Measurements from ENCODE around the gene RAI14. TPM values are rescaled to one million over a fixed set of nuclear protein-coding genes. Genes with fewer than 3 reads are reported as not detected.

Gene RAI14
- total RNA-seq, 1 donor from 2014 or later: 174 TPM

DNA sequence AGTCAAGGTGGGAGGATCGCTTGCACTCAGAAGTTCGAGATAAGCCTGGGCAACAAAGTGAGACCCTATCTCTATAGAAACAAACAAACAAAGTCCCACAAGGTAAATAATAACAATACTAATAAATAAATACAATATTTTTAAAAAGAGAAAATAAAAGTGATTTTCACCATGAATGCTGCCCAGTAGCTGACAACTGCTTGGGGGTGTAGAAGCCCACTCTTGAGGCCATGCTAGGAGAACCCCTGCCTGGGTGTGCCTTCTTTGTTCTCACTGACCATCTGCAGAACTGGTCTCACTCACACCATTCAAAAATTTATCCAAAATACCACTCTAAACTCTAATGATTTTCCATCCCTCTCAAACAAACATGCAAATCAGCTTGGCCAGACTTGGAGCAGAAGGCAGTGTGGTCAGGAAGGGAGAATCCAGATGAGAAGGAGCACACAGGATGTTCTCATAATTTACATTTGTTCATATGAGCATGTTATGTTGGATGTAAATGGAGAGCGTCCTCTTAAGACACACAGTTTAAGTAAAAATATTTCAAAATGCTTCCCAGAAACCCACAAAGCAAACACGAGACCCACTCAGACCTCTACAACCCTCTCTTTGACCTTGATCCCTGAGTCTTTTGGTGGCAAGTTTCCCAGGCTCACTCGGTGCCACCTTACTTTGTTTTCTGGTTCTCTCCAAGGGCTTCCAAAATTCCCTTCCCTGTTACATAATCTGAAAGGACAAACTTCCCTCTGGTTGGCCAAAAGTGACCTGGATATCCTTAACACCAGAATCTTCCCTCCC lies 7.9 kb upstream of the RAI14 start:
- DNase-seq (ENCODE audit: low read depth): no peak

DNA sequence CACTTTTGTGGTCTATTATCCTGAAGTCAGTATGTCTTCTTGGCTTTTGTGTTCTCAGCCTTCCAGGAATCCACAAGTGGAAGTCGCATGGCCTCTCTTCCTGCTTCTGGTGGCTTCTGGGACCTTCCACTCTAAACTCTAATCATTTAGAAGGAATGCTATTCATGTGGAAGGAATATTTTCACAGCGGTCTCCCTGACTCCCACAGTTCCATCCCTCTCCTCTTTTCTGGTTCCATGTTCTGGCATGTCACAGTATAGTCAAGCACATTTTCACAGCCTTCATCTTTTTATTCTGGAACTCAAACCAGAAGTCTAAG lies 7.3 kb upstream of the RAI14 start:
- DNase-seq (ENCODE audit: low read depth): no peak

- no peak for DNase-seq (ENCODE audit: low read depth)
Observed at GRCh38 chr5:34651791-34652190, 4.3 kb upstream of the RAI14 start.

DNA sequence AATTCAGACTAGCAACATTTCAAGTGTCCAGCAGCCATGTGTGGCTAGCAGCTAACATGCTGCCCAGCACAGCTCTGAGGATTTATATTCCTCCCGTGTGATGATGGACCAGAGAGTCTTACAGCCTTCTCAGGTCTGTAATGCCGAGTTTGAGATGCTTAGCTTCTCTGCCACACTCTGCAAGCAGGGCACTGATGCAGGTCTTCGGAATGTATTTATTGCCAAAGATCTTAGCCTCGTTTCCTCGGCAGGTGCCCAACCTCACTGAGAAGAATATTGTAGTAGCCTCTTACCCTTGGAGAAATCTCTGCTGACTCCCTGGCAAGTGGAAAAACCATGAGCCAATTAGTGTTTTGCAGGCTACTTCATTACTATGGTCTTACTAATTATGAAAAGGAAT lies 3.7 kb upstream of the RAI14 start:
- peak; percentile 29 for DNase-seq (ENCODE audit: low read depth)

DNA sequence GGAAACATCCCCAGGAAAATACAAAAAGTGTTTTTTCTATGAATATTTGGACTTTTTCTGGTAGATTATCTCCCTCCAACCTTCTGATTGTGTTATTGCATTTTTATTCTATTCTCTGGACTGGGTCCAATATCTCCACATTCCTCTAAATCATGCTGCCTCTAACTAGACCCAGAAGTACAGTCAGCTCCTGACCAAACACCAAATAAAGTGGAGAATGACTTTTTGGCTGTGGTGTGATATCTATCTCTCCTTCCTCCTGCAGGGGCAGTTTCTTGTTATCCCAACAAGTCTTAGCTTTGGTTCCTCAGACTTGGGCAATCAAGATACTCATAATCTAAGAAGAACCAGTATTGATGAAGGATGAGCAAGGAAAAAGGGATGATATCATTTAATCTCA lies 3.2 kb upstream of the RAI14 start:
- DNase-seq (ENCODE audit: low read depth): peak; percentile 48

DNA sequence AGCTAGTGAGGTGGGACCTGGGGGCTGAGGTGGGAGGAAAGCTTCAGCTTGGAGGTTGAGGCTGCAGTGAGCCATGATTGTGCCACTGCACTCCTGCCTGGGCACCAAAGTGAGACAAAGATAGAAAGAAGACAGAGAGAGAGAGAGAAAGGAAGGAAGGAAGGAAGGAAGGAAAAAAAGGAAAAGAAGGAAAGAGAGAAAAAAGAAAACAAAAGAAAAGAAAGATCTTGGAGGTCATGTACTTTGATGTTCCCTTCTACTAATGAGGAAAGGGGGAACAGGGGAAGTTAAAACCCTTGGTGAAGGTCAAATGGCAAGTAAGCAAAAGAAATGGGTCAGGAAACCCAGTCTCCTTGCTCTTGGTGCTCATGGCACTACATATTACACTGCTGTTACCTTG lies 2.4 kb upstream of the RAI14 start:
- DNase-seq (ENCODE audit: low read depth): no peak

DNA sequence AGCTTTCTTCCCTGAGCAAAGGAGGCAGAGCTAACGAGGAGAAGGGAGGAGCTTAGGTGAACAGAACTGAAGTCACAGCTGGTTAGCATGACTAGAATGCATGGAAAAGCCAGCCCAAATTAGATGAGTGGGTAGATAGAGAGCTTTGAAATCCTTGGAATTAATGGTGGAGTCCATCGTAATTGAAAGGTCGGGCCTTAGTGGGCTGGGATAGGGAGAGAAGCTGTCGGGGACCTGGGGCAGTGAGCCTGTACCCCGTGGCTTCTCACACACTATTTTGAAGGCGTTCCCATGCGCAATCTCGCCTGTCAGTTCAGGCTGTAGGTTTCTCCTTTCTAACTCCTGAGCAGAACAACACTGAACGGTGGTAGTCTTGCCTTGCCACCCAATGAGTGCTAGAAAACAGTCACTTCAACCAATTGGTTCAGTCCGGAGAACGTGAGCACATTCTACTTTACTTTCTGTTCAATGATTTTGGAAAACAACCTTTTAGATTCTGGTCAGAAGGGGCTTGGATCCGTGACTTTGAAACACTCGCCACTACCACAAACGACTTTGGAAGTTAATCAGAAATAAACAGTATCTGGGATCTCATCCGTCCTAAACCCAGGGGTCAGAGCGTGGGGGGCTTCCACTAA lies 655 bp upstream of the RAI14 start:
- DNase-seq (ENCODE audit: low read depth): peak; percentile 93

DNA sequence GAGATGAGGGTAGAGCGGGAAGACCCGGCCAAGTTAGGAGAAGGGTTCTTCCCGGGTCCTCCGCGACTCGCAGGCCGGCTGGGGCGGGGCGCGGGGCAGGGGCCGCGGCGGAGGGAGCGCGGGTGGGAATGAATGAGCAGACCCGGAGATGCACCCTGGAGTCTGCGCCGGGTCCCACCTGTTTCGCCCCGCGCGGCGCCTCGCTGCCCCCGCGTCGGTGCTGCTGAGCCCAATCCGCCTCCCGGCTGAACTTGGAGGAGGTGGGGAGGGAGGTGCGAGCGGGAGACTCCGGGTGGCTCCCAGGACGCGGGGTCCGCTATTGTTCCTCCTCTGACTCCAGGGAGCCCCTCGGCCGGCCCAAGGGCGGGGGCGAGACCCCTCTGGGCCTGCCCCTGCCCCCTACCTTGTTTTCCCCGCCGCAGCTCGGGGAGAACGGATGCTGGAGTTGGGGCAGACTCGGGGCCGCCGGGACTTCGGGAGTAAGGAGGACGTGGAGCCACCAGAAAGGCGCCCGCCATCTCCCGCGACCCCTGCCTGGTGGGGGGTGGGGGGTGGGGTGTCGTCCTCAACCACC lies 659 bp downstream of the RAI14 start:
- no peak for DNase-seq (ENCODE audit: low read depth)

GRCh38 chr5:34657274-34657921 lies 1.3 kb downstream of the RAI14 start:
- peak; percentile 44 for DNase-seq (ENCODE audit: low read depth)

DNA sequence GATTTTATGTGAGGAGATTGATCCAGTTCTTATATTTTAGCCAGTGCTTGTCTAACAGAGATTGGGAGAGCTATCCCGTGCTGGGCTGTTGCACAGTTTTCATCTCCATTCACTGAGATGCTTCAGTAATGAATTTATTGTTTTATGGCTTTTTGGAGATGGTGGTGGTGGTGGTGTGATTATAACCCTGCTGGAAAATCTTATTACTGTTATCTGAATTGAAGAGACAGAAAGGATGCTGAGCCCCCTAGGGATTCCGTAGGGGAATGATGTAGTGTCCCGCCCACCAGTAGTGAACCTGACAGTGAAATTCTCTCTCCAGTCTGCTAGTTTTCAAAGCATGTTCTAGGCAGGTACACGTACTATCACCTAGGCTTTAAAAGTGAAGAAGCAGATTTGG lies 1.9 kb downstream of the RAI14 start:
- peak; percentile 38 for DNase-seq (ENCODE audit: low read depth)

- DNase-seq (ENCODE audit: low read depth): no peak
Observed at GRCh38 chr5:34659168-34659567, 3.0 kb downstream of the RAI14 start.

DNA sequence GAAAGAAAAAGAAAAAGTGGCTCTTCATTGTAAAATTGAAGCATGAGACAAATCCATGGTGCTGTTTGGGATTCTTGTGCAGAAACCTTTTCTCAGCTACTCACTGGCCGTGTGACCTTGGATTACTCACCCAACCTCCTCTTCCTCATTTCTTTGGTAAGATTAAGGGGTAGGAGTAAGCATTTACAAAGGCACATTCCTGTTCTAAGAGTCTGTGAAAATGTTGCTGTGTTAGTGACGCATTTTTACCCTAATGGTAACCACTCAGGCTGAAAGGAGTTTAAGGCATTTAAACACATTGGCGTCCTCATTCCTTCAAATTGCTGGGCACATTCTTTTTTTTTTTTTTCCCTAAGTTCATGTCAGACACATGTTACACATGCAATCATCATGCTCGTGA lies 4.3 kb downstream of the RAI14 start:
- peak; percentile 99 for DNase-seq (ENCODE audit: low read depth)

GRCh38 chr5:34663771-34664496 lies 7.8 kb downstream of the RAI14 start:
- no peak for DNase-seq (ENCODE audit: low read depth)

- DNase-seq (ENCODE audit: low read depth): no peak
Observed at GRCh38 chr5:34666392-34667080, 10.4 kb downstream of the RAI14 start.

GRCh38 chr5:34667705-34668104 lies 11.6 kb downstream of the RAI14 start:
- no peak for DNase-seq (ENCODE audit: low read depth)

DNA sequence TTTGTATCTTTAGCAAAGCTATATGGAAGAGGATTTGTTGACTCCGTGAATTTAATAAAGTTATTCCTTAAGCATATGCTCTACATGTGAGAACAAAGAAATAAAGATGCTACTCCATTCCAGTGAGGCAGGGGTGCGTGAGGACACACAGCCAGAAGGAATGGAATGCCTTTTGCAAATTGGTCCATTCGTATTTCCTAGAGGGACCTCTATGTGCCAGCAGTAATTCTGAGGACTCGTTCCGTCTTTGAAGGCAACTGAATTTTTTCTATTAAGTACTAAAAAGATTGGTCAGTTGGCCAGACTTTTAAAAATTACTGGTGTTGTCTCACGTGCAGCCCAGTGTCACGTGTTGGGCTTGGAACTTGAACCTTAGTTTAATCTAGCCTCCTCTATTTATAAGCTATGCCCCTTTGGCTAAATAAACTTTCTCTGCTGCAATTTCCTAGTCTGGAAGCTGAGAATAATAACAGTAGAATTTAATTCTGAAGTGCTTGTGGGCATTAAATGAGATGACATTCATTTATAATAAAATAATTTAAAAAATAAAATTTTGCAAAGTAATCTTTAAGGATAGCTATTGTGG lies 13.9 kb downstream of the RAI14 start:
- peak; percentile 25 for DNase-seq (ENCODE audit: low read depth)

GRCh38 chr5:34672196-34672595 lies 16.1 kb downstream of the RAI14 start:
- no peak for DNase-seq (ENCODE audit: low read depth)

- no peak for DNase-seq (ENCODE audit: low read depth)
Observed at GRCh38 chr5:34673463-34674125, 17.5 kb downstream of the RAI14 start.

DNA sequence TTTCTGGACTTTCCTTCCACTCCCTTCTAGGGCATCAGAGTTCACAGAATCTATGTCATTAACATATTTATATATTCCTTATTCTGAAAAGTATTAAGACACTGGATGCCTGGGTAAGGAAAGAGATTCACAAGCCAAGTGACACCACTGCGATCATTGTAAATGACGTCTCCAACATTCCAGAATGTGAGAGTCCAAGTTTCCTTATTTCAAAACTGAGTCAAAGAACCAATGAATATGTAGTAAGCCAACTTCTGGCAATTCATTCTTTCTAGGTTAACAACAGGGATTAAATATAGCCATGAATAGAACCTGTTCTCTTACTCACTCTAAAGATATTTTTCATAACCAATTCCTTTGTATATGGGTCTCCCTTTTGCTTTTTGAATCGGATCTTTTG lies 18.1 kb downstream of the RAI14 start:
- DNase-seq (ENCODE audit: low read depth): peak; percentile 72

- DNase-seq (ENCODE audit: low read depth): no peak
Observed at GRCh38 chr5:34675857-34676256, 19.7 kb downstream of the RAI14 start.

GRCh38 chr5:34676416-34676815 lies 20.3 kb downstream of the RAI14 start:
- peak; percentile 72 for DNase-seq (ENCODE audit: low read depth)

Data from renal cortical epithelial cell (primary cell).